ENCODE data around the gene RNF208. TPM values are rescaled to one million over a fixed set of nuclear protein-coding genes. Genes with fewer than 3 reads are reported as not detected.

RNF208 gene
- total RNA-seq, 2 donors from 2014 or later: 10.5 to 15.6 TPM

GRCh38 chr9:137202966-137203365 is 19.1 kb downstream of the RNF208 start:
- H3K27me3 Mint-ChIP-seq (ENCODE audit: insufficient read depth): no peaks in the 10 kb centered on the region
- H3K9me3 ChIP-seq (ENCODE audit: control insufficient read depth, low read length): no peaks in the 10 kb centered on the region
- no peaks in the 10 kb centered on the region for H3K27me3 ChIP-seq (ENCODE audit: control insufficient read depth, insufficient read depth, low read length, poor library complexity, severe bottlenecking)
- no peak for DNase-seq
- no peak overlapping the region for H3K4me3 ChIP-seq (ENCODE audit: low read length)
- peak overlapping the region; percentile 10 for H3K4me3 Mint-ChIP-seq
- no peak overlapping the region for H3K27ac ChIP-seq (ENCODE audit: low read depth, low read length)
- no peak overlapping the region for H3K27ac Mint-ChIP-seq
- WGBS, 2 experiments (ENCODE audit: insufficient coverage in 1 of 2, insufficient read length in 1 of 2): 94 to 95% methylated on average over 8 of the region's 8 CpGs
- H3K9me3 Mint-ChIP-seq: no peaks in the 10 kb centered on the region
- no peak overlapping the region for H3K9ac ChIP-seq (ENCODE audit: extremely low read depth, low read length, poor library complexity, severe bottlenecking)
- no peak for TF ChIP-seq CTCF (conservative IDR thresholded peaks at IDR 0.05)
- H3K4me1 Mint-ChIP-seq: peaks cover 31% of the 10 kb centered on the region
- H3K4me1 ChIP-seq (ENCODE audit: control insufficient read depth, insufficient read depth, low read length): peaks cover 33% of the 10 kb centered on the region
- H3K36me3 ChIP-seq (ENCODE audit: control insufficient read depth, insufficient read depth, low read length): peaks cover 6% of the 10 kb centered on the region
- peaks cover 14% of the 10 kb centered on the region for H3K36me3 Mint-ChIP-seq (ENCODE audit: low read depth)

GRCh38 chr9:137201205-137201868 is 20.7 kb downstream of the RNF208 start:
- H3K4me3 Mint-ChIP-seq: peak overlapping the region; percentile 71
- H3K27ac Mint-ChIP-seq: peak overlapping the region; percentile 86
- Histone ChIP-seq H3K36me3 (ENCODE audit: control insufficient read depth, insufficient read depth, low read length) (no peaks in the 10 kb centered on the region), H3K9ac (ENCODE audit: extremely low read depth, low read length, poor library complexity, severe bottlenecking) (no peak overlapping the region), H3K27ac (ENCODE audit: low read depth, low read length) (no peak overlapping the region), H3K27me3 (ENCODE audit: control insufficient read depth, insufficient read depth, low read length, poor library complexity, severe bottlenecking) (no peaks in the 10 kb centered on the region), H3K4me3 (ENCODE audit: low read length) (peak overlapping the region; percentile 83), H3K9me3 (ENCODE audit: control insufficient read depth, low read length) (no peaks in the 10 kb centered on the region), H3K4me1 (ENCODE audit: control insufficient read depth, insufficient read depth, low read length) (peaks cover 31% of the 10 kb centered on the region)
- H3K36me3 Mint-ChIP-seq (ENCODE audit: low read depth): no peaks in the 10 kb centered on the region
- WGBS, 2 experiments (ENCODE audit: insufficient coverage in 1 of 2, insufficient read length in 1 of 2): 25 to 28% methylated on average over 19 to 23 of the region's 23 CpGs
- no peaks in the 10 kb centered on the region for H3K27me3 Mint-ChIP-seq (ENCODE audit: insufficient read depth)
- TF ChIP-seq CTCF (conservative IDR thresholded peaks at IDR 0.05): no peak
- no peak for DNase-seq
- H3K9me3 Mint-ChIP-seq: no peaks in the 10 kb centered on the region
- peaks cover 29% of the 10 kb centered on the region for H3K4me1 Mint-ChIP-seq

- peak; percentile 99 for DNase-seq
- peaks cover 30% of the 10 kb centered on the region for H3K4me1 ChIP-seq (ENCODE audit: control insufficient read depth, insufficient read depth, low read length)
- H3K36me3 Mint-ChIP-seq (ENCODE audit: low read depth): no peaks in the 10 kb centered on the region
- TF ChIP-seq CTCF (conservative IDR thresholded peaks at IDR 0.05): no peak
- H3K4me3 Mint-ChIP-seq: peak within 1 kb of the TSS; percentile 71
- H3K9me3 ChIP-seq (ENCODE audit: control insufficient read depth, low read length): no peaks in the 10 kb centered on the region
- no peak within 1 kb of the TSS for H3K9ac ChIP-seq (ENCODE audit: extremely low read depth, low read length, poor library complexity, severe bottlenecking)
- WGBS, 2 experiments (ENCODE audit: insufficient coverage in 1 of 2, insufficient read length in 1 of 2): 0% methylated on average over 36 to 118 of the region's 118 CpGs
- peak within 1 kb of the TSS; percentile 86 for H3K27ac Mint-ChIP-seq
- no peaks in the 10 kb centered on the region for H3K27me3 Mint-ChIP-seq (ENCODE audit: insufficient read depth)
- H3K9me3 Mint-ChIP-seq: no peaks in the 10 kb centered on the region
- peak within 1 kb of the TSS; percentile 83 for H3K4me3 ChIP-seq (ENCODE audit: low read length)
- no peaks in the 10 kb centered on the region for H3K36me3 ChIP-seq (ENCODE audit: control insufficient read depth, insufficient read depth, low read length)
- H3K27ac ChIP-seq (ENCODE audit: low read depth, low read length): no peak within 1 kb of the TSS
- H3K27me3 ChIP-seq (ENCODE audit: control insufficient read depth, insufficient read depth, low read length, poor library complexity, severe bottlenecking): no peaks in the 10 kb centered on the region
- H3K4me1 Mint-ChIP-seq: peaks cover 27% of the 10 kb centered on the region
Observed at GRCh38 chr9:137200311-137201204, 21.5 kb downstream of the RNF208 start, which contains the start of gene TPRN. TPRN (minus strand) TSS chr9:137200741; CDS start chr9:137200711, 30 bp downstream.

Measured in endodermal cell (in vitro differentiated cells).